Nephron progenitor cell (in vitro differentiated cells): ENCODE results near the gene CDKAL1.

ENCODE experiments used
- DNase-seq: peaks from one replicate; pipeline ENCODE4 v3.0.0; 2021
- H3K27ac Mint-ChIP-seq: 2 replicates; pipeline ENCODE4 v1.8.0; 2021; ENCODE audit warnings: mild to moderate bottlenecking, moderate library complexity, mixed read lengths
- H3K27me3 Mint-ChIP-seq: 2 replicates; pipeline ENCODE4 v1.8.0; 2021; ENCODE audit warnings: mild to moderate bottlenecking, low read depth, mixed read lengths; ENCODE audit not compliant: poor library complexity
- H3K36me3 Mint-ChIP-seq: 2 replicates; pipeline ENCODE4 v1.8.0; 2021; ENCODE audit warnings: low read depth, mixed read lengths
- H3K4me1 Mint-ChIP-seq: 2 replicates; pipeline ENCODE4 v1.8.0; 2021; ENCODE audit warnings: mixed read lengths
- H3K4me3 Mint-ChIP-seq: 2 replicates; pipeline ENCODE4 v1.8.0; 2021; ENCODE audit warnings: mild to moderate bottlenecking, moderate library complexity, mixed read lengths
- H3K9me3 Mint-ChIP-seq: 2 replicates; pipeline ENCODE4 v1.8.0; 2021; ENCODE audit warnings: mild to moderate bottlenecking, moderate library complexity, mixed read lengths
- TF ChIP-seq, protein P1 (sequence below): fragments of 200-600 bp; sonication (generic); IDR thresholded peaks from 2 replicates; pipeline ENCODE4 v1.5.0; 2021; ENCODE audit warnings: antibody characterized with exemption

CDKAL1 gene

DNA sequence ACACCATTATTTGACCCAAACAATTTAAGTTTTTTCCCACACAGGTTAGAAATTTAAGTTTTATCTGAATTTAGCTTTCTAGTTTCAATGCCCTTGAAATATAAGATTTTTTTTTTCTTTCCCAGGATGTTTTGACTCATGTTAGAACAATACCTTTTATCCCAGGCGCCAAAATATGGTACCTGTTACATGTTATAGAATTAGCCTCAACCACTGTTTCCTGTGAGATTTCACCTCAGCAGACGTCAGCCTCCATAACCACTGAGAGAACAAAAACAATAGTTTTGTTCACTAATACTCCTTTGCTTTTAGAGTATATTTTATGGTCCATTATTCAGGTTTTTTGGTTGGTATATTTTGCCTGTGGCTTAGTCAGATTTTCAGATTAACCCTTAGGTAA lies 302.9 kb downstream of the CDKAL1 start:
- H3K27me3 Mint-ChIP-seq: no peaks in the 10 kb centered on the region
- H3K4me1 Mint-ChIP-seq: no peaks in the 10 kb centered on the region
- TF ChIP-seq, protein P1, sequence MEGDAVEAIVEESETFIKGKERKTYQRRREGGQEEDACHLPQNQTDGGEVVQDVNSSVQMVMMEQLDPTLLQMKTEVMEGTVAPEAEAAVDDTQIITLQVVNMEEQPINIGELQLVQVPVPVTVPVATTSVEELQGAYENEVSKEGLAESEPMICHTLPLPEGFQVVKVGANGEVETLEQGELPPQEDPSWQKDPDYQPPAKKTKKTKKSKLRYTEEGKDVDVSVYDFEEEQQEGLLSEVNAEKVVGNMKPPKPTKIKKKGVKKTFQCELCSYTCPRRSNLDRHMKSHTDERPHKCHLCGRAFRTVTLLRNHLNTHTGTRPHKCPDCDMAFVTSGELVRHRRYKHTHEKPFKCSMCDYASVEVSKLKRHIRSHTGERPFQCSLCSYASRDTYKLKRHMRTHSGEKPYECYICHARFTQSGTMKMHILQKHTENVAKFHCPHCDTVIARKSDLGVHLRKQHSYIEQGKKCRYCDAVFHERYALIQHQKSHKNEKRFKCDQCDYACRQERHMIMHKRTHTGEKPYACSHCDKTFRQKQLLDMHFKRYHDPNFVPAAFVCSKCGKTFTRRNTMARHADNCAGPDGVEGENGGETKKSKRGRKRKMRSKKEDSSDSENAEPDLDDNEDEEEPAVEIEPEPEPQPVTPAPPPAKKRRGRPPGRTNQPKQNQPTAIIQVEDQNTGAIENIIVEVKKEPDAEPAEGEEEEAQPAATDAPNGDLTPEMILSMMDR: no peak
- no peak overlapping the region for H3K4me3 Mint-ChIP-seq
- no peak overlapping the region for H3K27ac Mint-ChIP-seq
- no peak for DNase-seq
- H3K36me3 Mint-ChIP-seq: no peaks in the 10 kb centered on the region
- no peaks in the 10 kb centered on the region for H3K9me3 Mint-ChIP-seq

DNA sequence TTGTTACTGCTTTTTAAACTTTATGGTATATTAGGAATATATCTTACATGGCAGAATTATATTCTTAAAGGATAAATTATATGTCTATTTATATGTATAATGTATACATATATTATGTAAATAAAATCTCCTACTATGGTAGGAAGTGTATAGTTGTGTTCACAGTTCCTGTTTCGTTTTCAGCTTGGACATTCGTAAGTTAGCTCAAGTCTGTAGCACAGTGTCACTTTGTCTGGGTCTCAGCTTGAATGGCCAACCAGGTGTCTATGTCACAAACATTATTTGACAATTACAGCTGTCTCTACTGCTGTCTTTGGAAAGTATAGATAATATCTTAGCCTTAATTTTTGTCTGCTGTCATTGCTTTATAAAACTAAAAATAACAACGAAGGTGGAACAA lies 303.9 kb downstream of the CDKAL1 start:
- Mint-ChIP-seq H3K27ac (no peak overlapping the region), H3K4me1 (no peaks in the 10 kb centered on the region), H3K4me3 (no peak overlapping the region), H3K36me3 (no peaks in the 10 kb centered on the region), H3K9me3 (no peaks in the 10 kb centered on the region), H3K27me3 (no peaks in the 10 kb centered on the region)
- TF ChIP-seq, protein P1: no peak
- no peak for DNase-seq

DNA sequence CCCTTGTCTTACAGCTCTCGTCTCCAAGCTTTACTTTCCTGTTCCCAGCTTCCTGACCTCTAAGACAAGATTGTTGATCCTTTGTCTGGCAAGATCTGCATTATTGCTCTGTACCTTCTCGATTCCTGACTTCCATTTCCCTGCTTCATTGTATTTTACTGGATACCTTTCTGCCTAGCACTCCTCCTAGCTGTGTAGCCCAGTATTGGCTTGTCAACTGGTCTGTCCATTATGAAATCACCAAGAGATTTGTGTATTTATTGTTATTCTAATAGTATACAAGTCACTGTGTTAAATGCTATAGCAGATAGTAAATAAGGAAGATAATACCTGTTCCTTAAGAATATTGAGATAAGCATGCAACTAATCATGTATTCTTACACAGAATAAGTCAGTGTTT lies 305.4 kb downstream of the CDKAL1 start:
- H3K9me3 Mint-ChIP-seq: no peaks in the 10 kb centered on the region
- no peaks in the 10 kb centered on the region for H3K27me3 Mint-ChIP-seq
- no peaks in the 10 kb centered on the region for H3K4me1 Mint-ChIP-seq
- no peak overlapping the region for H3K4me3 Mint-ChIP-seq
- no peaks in the 10 kb centered on the region for H3K36me3 Mint-ChIP-seq
- DNase-seq: no peak
- H3K27ac Mint-ChIP-seq: no peak overlapping the region
- TF ChIP-seq, protein P1: no peak

DNA sequence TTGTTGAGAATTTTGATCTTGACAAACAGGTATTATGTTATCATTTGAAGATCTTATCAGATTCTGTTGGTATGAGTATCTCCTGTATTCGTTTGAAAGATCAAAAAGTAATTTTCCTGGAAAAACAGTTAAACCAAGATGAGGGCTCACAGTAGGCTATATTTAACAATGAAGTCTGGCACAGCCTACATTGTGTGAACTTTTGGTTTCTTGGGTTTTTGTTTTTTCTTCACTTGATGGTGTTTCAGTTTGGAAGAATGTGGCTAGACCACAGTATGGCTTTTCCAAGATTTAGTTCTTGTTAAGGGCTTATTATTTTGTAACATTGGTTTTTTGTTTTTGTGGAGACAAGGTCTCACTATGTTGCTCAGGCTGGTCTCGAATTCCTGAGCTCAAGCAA lies 306.4 kb downstream of the CDKAL1 start:
- no peak overlapping the region for H3K4me3 Mint-ChIP-seq
- TF ChIP-seq, protein P1: no peak
- no peaks in the 10 kb centered on the region for H3K4me1 Mint-ChIP-seq
- H3K27ac Mint-ChIP-seq: no peak overlapping the region
- no peak for DNase-seq
- no peaks in the 10 kb centered on the region for H3K9me3 Mint-ChIP-seq
- no peaks in the 10 kb centered on the region for H3K36me3 Mint-ChIP-seq
- no peaks in the 10 kb centered on the region for H3K27me3 Mint-ChIP-seq

DNA sequence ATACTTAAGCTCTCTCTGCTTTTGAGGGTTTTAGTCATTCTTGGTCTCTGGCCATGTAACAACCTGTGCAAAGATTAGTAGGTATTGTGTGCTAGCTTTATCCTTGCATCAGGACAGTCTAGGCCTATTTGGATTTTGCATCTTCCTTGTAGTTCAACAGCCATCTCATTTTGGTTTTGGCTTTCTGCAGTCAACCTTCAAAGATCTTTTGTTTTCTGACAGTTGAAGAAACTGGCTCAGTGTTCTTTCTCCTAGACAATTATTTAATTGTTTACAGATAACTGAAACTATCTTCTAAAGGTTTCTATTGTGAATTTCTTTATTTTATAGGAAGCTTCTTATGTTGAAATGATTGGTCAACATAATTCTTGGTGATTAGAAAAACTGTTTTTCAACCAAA lies 307.5 kb downstream of the CDKAL1 start:
- Mint-ChIP-seq H3K4me1 (no peaks in the 10 kb centered on the region), H3K9me3 (no peaks in the 10 kb centered on the region), H3K27me3 (no peaks in the 10 kb centered on the region), H3K36me3 (no peaks in the 10 kb centered on the region), H3K27ac (no peak overlapping the region), H3K4me3 (no peak overlapping the region)
- TF ChIP-seq, protein P1: no peak
- DNase-seq: no peak

DNA sequence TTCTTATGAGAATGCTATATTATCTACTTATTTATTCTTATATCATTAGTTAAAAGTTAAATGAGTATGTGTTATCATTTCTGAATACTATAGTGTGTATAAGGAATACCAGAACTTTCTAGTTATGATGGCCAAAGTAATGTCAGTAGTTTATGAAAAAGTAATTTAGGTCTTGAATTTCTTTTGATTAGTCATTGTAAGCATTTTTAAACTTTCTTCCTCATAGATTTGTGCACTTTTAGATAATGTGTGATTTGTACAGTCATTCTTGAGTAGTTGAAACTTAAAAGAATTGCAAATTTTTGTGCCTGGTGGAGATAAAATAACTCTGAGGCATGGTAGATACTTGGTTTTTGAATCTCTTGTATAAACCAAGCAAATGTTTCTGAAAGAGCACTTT lies 311.3 kb downstream of the CDKAL1 start:
- no peaks in the 10 kb centered on the region for H3K4me1 Mint-ChIP-seq

More for the DNA sequence above, 311.3 kb downstream of the CDKAL1 start:
- Mint-ChIP-seq H3K27ac (no peak overlapping the region), H3K9me3 (no peaks in the 10 kb centered on the region), H3K27me3 (no peaks in the 10 kb centered on the region), H3K36me3 (no peaks in the 10 kb centered on the region), H3K4me3 (no peak overlapping the region)
- no peak for DNase-seq
- TF ChIP-seq, protein P1: no peak
